ENCODE measurements around the gene OGA.

OGA gene

DNA sequence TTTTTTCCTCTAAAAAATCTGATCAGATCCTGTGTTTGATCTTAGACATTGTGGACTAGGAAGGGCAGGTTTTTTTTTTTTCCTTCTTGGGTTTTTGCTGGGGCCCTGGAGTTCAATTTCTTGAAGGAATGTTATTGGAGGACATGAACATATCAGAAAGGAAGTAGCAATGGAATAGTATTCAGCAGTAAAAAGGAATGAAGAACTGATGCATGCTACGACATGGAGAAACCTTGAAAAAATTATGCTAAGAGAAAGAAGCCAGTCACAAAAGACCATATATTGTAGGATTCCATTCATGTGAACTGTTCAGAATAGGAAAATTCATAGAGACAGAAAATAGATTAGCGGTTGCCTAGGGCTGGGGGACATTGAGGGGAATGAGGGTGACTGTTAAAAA, 76.3 kb downstream of the OGA start:
- no peak overlapping the region for H3K4me3 ChIP-seq (ENCODE audit: low read depth, low read length)
- TF ChIP-seq POLR2A (IDR thresholded peaks at IDR 0.05; ENCODE audit: extremely low read depth, insufficient read length): no peak
- TF ChIP-seq, protein P1, sequence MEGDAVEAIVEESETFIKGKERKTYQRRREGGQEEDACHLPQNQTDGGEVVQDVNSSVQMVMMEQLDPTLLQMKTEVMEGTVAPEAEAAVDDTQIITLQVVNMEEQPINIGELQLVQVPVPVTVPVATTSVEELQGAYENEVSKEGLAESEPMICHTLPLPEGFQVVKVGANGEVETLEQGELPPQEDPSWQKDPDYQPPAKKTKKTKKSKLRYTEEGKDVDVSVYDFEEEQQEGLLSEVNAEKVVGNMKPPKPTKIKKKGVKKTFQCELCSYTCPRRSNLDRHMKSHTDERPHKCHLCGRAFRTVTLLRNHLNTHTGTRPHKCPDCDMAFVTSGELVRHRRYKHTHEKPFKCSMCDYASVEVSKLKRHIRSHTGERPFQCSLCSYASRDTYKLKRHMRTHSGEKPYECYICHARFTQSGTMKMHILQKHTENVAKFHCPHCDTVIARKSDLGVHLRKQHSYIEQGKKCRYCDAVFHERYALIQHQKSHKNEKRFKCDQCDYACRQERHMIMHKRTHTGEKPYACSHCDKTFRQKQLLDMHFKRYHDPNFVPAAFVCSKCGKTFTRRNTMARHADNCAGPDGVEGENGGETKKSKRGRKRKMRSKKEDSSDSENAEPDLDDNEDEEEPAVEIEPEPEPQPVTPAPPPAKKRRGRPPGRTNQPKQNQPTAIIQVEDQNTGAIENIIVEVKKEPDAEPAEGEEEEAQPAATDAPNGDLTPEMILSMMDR (IDR thresholded peaks at IDR 0.05; ENCODE audit: low read depth, low read length): no peak
- TF ChIP-seq, protein P2, sequence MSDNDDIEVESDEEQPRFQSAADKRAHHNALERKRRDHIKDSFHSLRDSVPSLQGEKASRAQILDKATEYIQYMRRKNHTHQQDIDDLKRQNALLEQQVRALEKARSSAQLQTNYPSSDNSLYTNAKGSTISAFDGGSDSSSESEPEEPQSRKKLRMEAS (IDR thresholded peaks at IDR 0.05; ENCODE audit: low read depth, low read length): no peak
- TF ChIP-seq MYC (IDR thresholded peaks at IDR 0.05; ENCODE audit: low read depth, low read length): no peak
- DNase-seq (ENCODE audit: low read depth): no peak

DNA sequence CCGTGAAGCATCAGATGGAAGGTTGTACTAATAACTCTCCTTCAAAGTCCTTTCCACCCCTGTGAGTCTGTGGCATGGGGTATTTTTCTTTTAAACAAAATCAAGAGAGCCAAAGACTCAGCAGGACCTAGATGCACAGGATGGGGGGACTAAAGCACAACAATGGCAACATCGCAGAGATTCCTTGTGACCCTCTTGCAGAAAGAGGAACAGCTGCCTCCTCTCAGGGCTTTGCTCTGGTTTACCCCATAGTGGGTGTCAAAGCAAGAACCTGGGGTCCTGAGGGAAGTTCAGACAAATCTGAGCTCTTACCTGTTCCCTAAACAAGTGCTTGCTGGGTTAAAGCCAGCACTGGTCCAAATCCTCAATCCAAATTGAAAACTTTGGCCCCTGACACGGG, 81.6 kb downstream of the OGA start:
- DNase-seq (ENCODE audit: low read depth): peak; percentile 21
- no peak overlapping the region for H3K4me3 ChIP-seq (ENCODE audit: low read depth, low read length)
- TF ChIP-seq MYC (IDR thresholded peaks at IDR 0.05; ENCODE audit: low read depth, low read length): no peak
- no peak for TF ChIP-seq POLR2A (IDR thresholded peaks at IDR 0.05; ENCODE audit: extremely low read depth, insufficient read length)
- TF ChIP-seq, protein P1 (IDR thresholded peaks at IDR 0.05; ENCODE audit: low read depth, low read length): no peak
- TF ChIP-seq, protein P2 (IDR thresholded peaks at IDR 0.05; ENCODE audit: low read depth, low read length): no peak
